Sigmoid colon (tissue), 4 donors: Measurements from ENCODE around the gene ALKBH5.

Experiments
- CTCF ChIP-seq, 4 experiments: fragments of 450-650 bp in 3 of 4; fragments of 200-600 bp in 1 of 4; IDR thresholded peaks; one replicate each; pipeline ENCODE4 v1.5.1; 2016 to 2019; ENCODE audit warnings: antibody characterized with exemption in 4 of 4, mild to moderate bottlenecking in 3 of 4, moderate library complexity in 2 of 4
- EP300 ChIP-seq, 4 donors: sonication (generic); formaldehyde crosslinking; IDR thresholded peaks; one replicate each; pipeline ENCODE4 v1.6.1; 2017; ENCODE audit warnings: antibody characterized with exemption in 4 of 4
- POLR2AphosphoS5 ChIP-seq, 4 donors: sonication (generic); formaldehyde crosslinking; IDR thresholded peaks; one replicate each; pipeline ENCODE4 v1.6.1; 2017; ENCODE audit warnings: antibody characterized with exemption in 4 of 4

GRCh38 chr17:18182978-18183333 is 672 bp upstream of the ALKBH5 start:
- TF ChIP-seq POLR2AphosphoS5 (IDR thresholded peaks at IDR 0.05), result peak in 1 of 4 donors; percentile 18
- TF ChIP-seq CTCF (IDR thresholded peaks at IDR 0.05), result no peak
- no peak for TF ChIP-seq EP300 (IDR thresholded peaks at IDR 0.05)
